HUDEP-2 (cell line): ENCODE measurements around the gene DCP2.

ENCODE experiments used
- DNase-seq, 76 experiments: peaks; one replicate each; lab custom pipeline; 2025; ENCODE audit not compliant: unreplicated experiment in 76 of 76; lab: John Stamatoyannopoulos, UW

Gene DCP2

GRCh38 chr5:113042491-113043243, 66.1 kb downstream of the DCP2 start:
- peak in 27 of 76 experiments; percentile 2 to 60 (median 25) for DNase-seq

GRCh38 chr5:113043491-113043931, 66.9 kb downstream of the DCP2 start:
- peak in 10 of 76 experiments; percentile 4 to 40 (median 14) for DNase-seq

- DNase-seq, result no peak
Observed at GRCh38 chr5:113044776-113045465, 68.3 kb downstream of the DCP2 start.

- peak in 70 of 76 experiments; percentile 3 to 73 (median 43) for DNase-seq
Observed at GRCh38 chr5:113047234-113047633, 70.6 kb downstream of the DCP2 start.

- no peak for DNase-seq
Observed at GRCh38 chr5:113047733-113048652, 71.4 kb downstream of the DCP2 start.

GRCh38 chr5:113048931-113049330, 72.3 kb downstream of the DCP2 start:
- DNase-seq, result no peak

- DNase-seq, result no peak
Observed at GRCh38 chr5:113050721-113051382, 74.3 kb downstream of the DCP2 start.

GRCh38 chr5:113052041-113052795, 75.6 kb downstream of the DCP2 start:
- DNase-seq, result no peak

GRCh38 chr5:113053511-113053995, 77.0 kb downstream of the DCP2 start:
- DNase-seq, result no peak

GRCh38 chr5:113054899-113055298, 78.3 kb downstream of the DCP2 start:
- DNase-seq, result no peak

- DNase-seq, result peak in 1 of 76 experiments; percentile 20
Observed at GRCh38 chr5:113056988-113057387, 80.4 kb downstream of the DCP2 start.

GRCh38 chr5:113057557-113057984, 81.0 kb downstream of the DCP2 start:
- no peak for DNase-seq

- DNase-seq, result no peak
Observed at GRCh38 chr5:113058269-113058668, 81.7 kb downstream of the DCP2 start.

GRCh38 chr5:113058706-113059226, 82.2 kb downstream of the DCP2 start:
- no peak for DNase-seq

- DNase-seq, result no peak
Observed at GRCh38 chr5:113059232-113060040, 82.8 kb downstream of the DCP2 start.

- DNase-seq, result no peak
Observed at GRCh38 chr5:113060408-113061025, 83.9 kb downstream of the DCP2 start.

- no peak for DNase-seq
Observed at GRCh38 chr5:113061846-113062780, 85.5 kb downstream of the DCP2 start.
